ENCODE measurements around the gene PNLIPRP1. TPM values are rescaled to one million over a fixed set of nuclear protein-coding genes. Genes with fewer than 3 reads are reported as not detected.

PNLIPRP1 gene
- total and polyA plus RNA-seq, 5 donors, result 0.07 to 0.45 TPM; not detected in 3

GRCh38 chr10:116620423-116621400 lies 30.0 kb downstream of the PNLIPRP1 start, which contains the start of gene PNLIPRP2:
PNLIPRP2 (plus strand) TSS chr10:116620953.
- intact Hi-C loops (cut with DNase I), result no loop called here
- DNase-seq, result peak in 1 of 3 donors; percentile 41
- H3K27me3 ChIP-seq (ENCODE audit: control insufficient read depth, insufficient read depth), result no peaks in the 10 kb centered on the region
- no peak within 1 kb of the TSS for H3K27ac ChIP-seq (ENCODE audit: low read length)
- H3K4me1 ChIP-seq (ENCODE audit: control insufficient read depth, insufficient read depth, low read length), result no peaks in the 10 kb centered on the region
- no peak within 1 kb of the TSS for H3K4me3 ChIP-seq (ENCODE audit: low read length)
- ATAC-seq, result peak in 1 of 2 donors; percentile 29
- WGBS, result 69% methylated on average over 20 of the region's 20 CpGs
- no peaks in the 10 kb centered on the region for H3K9me3 ChIP-seq (ENCODE audit: control insufficient read depth, low read length)

DNA sequence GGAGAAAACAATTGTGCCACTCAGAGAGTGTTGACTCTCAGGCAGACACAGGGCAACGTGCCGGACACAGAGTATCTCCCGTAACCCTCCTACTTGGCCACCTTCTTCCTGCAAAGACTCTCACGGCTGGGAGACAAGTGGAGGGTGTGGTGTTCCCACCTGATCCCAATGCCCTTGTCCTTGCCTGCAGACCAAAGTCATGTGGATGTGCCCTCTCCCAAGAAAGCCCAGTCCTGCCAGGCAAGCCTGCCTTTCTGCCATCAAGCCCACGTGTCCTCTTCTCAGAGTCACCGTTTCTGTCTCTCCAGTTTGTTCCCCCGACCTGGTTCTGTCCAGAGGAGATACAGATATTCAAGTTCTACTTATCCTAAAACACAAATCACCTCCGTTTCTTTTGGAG lies 30.7 kb downstream of the PNLIPRP1 start:
- intact Hi-C loops (cut with DNase I), result no loop called here
- no peaks in the 10 kb centered on the region for H3K4me1 ChIP-seq (ENCODE audit: control insufficient read depth, insufficient read depth, low read length)
- no peak overlapping the region for H3K4me3 ChIP-seq (ENCODE audit: low read length)
- H3K27me3 ChIP-seq (ENCODE audit: control insufficient read depth, insufficient read depth), result no peaks in the 10 kb centered on the region
- ATAC-seq, result no peak
- H3K27ac ChIP-seq (ENCODE audit: low read length), result no peak overlapping the region
- DNase-seq, result no peak
- 73% methylated on average over 8 of the region's 8 CpGs for WGBS
- no peaks in the 10 kb centered on the region for H3K9me3 ChIP-seq (ENCODE audit: control insufficient read depth, low read length)

DNA sequence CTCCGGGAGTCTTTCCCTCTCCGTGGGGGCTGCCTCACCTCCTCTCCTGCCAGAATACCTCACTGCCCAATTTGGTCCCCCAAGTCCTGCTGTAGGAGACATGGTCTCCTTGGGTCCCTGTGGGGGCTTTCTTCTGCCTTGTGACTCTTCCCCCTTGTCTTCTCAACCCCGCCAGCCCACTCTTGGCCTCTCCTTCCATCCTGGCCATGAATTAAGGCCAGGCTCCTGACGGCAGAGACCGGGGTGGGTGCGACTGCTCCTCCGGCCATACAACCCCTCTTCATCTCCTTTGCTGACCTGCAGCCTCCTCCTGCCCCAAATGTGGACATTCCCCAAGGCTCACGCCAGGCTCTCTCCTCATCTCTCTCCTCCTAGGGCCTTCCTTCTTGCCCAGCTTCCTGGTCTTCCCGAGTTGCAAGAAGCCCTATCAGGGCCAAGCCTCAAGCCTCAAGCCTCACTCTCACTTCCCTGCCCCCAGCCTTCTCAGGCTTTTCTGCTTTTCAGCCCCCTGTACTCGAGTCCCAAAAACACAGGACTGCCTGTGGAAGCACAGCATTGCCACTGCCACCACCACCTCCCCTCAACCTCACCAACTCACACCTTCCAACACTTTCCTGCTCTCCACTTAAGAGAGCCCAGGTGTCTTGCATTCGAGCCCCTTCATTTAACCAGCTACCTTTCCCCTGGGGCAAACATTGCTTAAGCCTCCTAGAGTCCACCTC lies 31.3 kb downstream of the PNLIPRP1 start:
- DNase-seq, result no peak
- no peaks in the 10 kb centered on the region for H3K4me1 ChIP-seq (ENCODE audit: control insufficient read depth, insufficient read depth, low read length)
- WGBS, result 82% methylated on average over 11 of the region's 11 CpGs

DNA sequence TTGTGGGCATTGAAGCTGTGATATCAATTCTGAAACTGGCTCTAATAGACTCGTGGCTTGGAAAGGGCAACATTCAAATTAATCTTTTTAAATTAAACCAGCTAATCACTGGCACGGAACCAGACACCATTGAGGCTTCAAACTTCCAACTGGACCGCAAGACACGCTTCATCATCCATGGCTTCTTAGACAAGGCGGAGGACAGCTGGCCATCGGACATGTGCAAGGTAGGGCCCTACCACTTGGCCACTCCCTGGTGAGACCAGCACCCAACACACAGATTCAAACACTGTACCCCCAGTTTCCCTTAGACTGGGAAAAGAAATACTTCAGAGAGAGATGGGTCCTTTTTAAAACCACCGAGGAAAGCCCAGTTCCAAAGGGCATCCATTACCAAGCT lies 35.1 kb downstream of the PNLIPRP1 start:
- ATAC-seq (no peak), DNase-seq (no peak)
- WGBS, result 87% methylated on average over 7 of the region's 7 CpGs
- Histone ChIP-seq H3K4me1 (ENCODE audit: control insufficient read depth, insufficient read depth, low read length) (no peaks in the 10 kb centered on the region), H3K27me3 (ENCODE audit: control insufficient read depth, insufficient read depth) (no peaks in the 10 kb centered on the region), H3K9me3 (ENCODE audit: control insufficient read depth, low read length) (no peaks in the 10 kb centered on the region), H3K4me3 (ENCODE audit: low read length) (no peak overlapping the region), H3K27ac (ENCODE audit: low read length) (no peak overlapping the region)
- intact Hi-C loops (cut with DNase I), result no loop called here

More for the DNA sequence above, 31.3 kb downstream of the PNLIPRP1 start:
- ATAC-seq, result no peak
- intact Hi-C loops (cut with DNase I), result no loop called here
- H3K27ac ChIP-seq (ENCODE audit: low read length), result no peak overlapping the region
- no peaks in the 10 kb centered on the region for H3K27me3 ChIP-seq (ENCODE audit: control insufficient read depth, insufficient read depth)
- H3K4me3 ChIP-seq (ENCODE audit: low read length), result no peak overlapping the region
- no peaks in the 10 kb centered on the region for H3K9me3 ChIP-seq (ENCODE audit: control insufficient read depth, low read length)

DNA sequence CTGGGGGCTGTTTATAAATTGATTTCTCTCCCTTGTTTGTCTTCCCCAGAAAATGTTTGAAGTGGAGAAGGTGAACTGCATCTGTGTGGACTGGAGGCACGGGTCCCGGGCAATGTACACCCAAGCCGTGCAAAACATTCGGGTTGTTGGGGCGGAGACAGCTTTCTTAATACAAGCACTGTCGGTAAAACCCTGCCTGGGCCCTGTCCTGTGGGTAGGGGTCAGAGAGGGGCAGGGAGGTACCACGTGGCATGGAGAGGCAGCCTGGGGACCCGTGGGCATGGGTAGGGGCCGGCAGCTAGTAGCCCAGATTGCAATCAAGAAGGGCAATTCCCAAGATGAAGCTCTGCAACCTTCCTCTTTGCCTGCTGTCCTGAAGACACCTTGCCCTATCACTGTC lies 36.1 kb downstream of the PNLIPRP1 start:
- no peaks in the 10 kb centered on the region for H3K27me3 ChIP-seq (ENCODE audit: control insufficient read depth, insufficient read depth)

GRCh38 chr10:116627386-116627933 lies 36.7 kb downstream of the PNLIPRP1 start:
- Histone ChIP-seq H3K9me3 (ENCODE audit: control insufficient read depth, low read length) (no peaks in the 10 kb centered on the region), H3K4me3 (ENCODE audit: low read length) (peak overlapping the region; percentile 8), H3K4me1 (ENCODE audit: control insufficient read depth, insufficient read depth, low read length) (no peaks in the 10 kb centered on the region), H3K27ac (ENCODE audit: low read length) (no peak overlapping the region), H3K27me3 (ENCODE audit: control insufficient read depth, insufficient read depth) (no peaks in the 10 kb centered on the region)
- intact Hi-C loops (cut with DNase I), result no loop called here
- 2% methylated on average over 49 of the region's 49 CpGs for whole genome bisulfite sequencing
- DNase-seq (peak in 1 of 3 donors; percentile 67), ATAC-seq (peak; percentile 62 to 76)

More for the DNA sequence above, 36.1 kb downstream of the PNLIPRP1 start:
- no peak overlapping the region for H3K4me3 ChIP-seq (ENCODE audit: low read length)
- no peaks in the 10 kb centered on the region for H3K4me1 ChIP-seq (ENCODE audit: control insufficient read depth, insufficient read depth, low read length)
- H3K9me3 ChIP-seq (ENCODE audit: control insufficient read depth, low read length), result no peaks in the 10 kb centered on the region
- H3K27ac ChIP-seq (ENCODE audit: low read length), result no peak overlapping the region
- WGBS, result 65% methylated on average over 9 of the region's 9 CpGs
- intact Hi-C loops (cut with DNase I), result no loop called here
- DNase-seq (peak in 1 of 3 donors; percentile 22), ATAC-seq (no peak)

GRCh38 chr10:116629340-116629739 lies 38.6 kb downstream of the PNLIPRP1 start:
- no peak overlapping the region for H3K27ac ChIP-seq (ENCODE audit: low read length)
- no peaks in the 10 kb centered on the region for H3K27me3 ChIP-seq (ENCODE audit: control insufficient read depth, insufficient read depth)
- intact Hi-C loops (cut with DNase I), result no loop called here
- 69% methylated on average over 4 of the region's 4 CpGs for WGBS
- H3K4me1 ChIP-seq (ENCODE audit: control insufficient read depth, insufficient read depth, low read length), result no peaks in the 10 kb centered on the region
- no peaks in the 10 kb centered on the region for H3K9me3 ChIP-seq (ENCODE audit: control insufficient read depth, low read length)
- no peak for ATAC-seq
- no peak overlapping the region for H3K4me3 ChIP-seq (ENCODE audit: low read length)
- no peak for DNase-seq

- Histone ChIP-seq H3K4me1 (ENCODE audit: control insufficient read depth, insufficient read depth, low read length) (no peaks in the 10 kb centered on the region), H3K27me3 (ENCODE audit: control insufficient read depth, insufficient read depth) (no peaks in the 10 kb centered on the region), H3K4me3 (ENCODE audit: low read length) (no peak overlapping the region), H3K27ac (ENCODE audit: low read length) (no peak overlapping the region), H3K9me3 (ENCODE audit: control insufficient read depth, low read length) (no peaks in the 10 kb centered on the region)
- no peak for ATAC-seq
- 77% methylated on average over 2 of the region's 2 CpGs for WGBS
- no peak for DNase-seq
- intact Hi-C loops (cut with DNase I), result no loop called here
Observed at GRCh38 chr10:116630020-116630419, 39.3 kb downstream of the PNLIPRP1 start.

- ATAC-seq (no peak), DNase-seq (no peak)
- Histone ChIP-seq H3K4me3 (ENCODE audit: low read length) (no peak overlapping the region), H3K4me1 (ENCODE audit: control insufficient read depth, insufficient read depth, low read length) (no peaks in the 10 kb centered on the region), H3K27me3 (ENCODE audit: control insufficient read depth, insufficient read depth) (no peaks in the 10 kb centered on the region), H3K9me3 (ENCODE audit: control insufficient read depth, low read length) (no peaks in the 10 kb centered on the region), H3K27ac (ENCODE audit: low read length) (no peak overlapping the region)
- intact Hi-C loops (cut with DNase I), result no loop called here
- WGBS, result 87% methylated on average over 6 of the region's 6 CpGs
Observed at GRCh38 chr10:116631871-116632295, 41.1 kb downstream of the PNLIPRP1 start.

- no peak overlapping the region for H3K27ac ChIP-seq (ENCODE audit: low read length)
- WGBS, result 89% methylated on average over 17 of the region's 17 CpGs
- H3K4me1 ChIP-seq (ENCODE audit: control insufficient read depth, insufficient read depth, low read length), result no peaks in the 10 kb centered on the region
- H3K9me3 ChIP-seq (ENCODE audit: control insufficient read depth, low read length), result no peaks in the 10 kb centered on the region
- DNase-seq, result no peak
- ATAC-seq, result no peak
- no peaks in the 10 kb centered on the region for H3K27me3 ChIP-seq (ENCODE audit: control insufficient read depth, insufficient read depth)
- intact Hi-C loops (cut with DNase I), result no loop called here
- no peak overlapping the region for H3K4me3 ChIP-seq (ENCODE audit: low read length)
Observed at GRCh38 chr10:116632596-116633215, 41.9 kb downstream of the PNLIPRP1 start.

Data from right cardiac atrium (tissue), 5 donors.